Gastroesophageal sphincter (tissue), 4 donors: ENCODE data around the gene PPP1R2. TPM values are rescaled to one million over a fixed set of nuclear protein-coding genes. Genes with fewer than 3 reads are reported as not detected.

Experiments
- ATAC-seq: fragments of 150-250 bp; one replicate; pipeline ENCODE4 v1.9.1; 2016; ENCODE audit warnings: mild to moderate bottlenecking, moderate library complexity
- H3K27ac ChIP-seq, 4 donors: fragments of 200-600 bp; sonication (generic) in 3 of 4; 1 replicate in 3 of 4; 2 replicates in 1 of 4; pipeline ENCODE4 v1.5.1; 2016 to 2019
- H3K27me3 ChIP-seq: fragments of 200-600 bp; sonication (generic); one replicate; pipeline ENCODE4 v1.5.1; 2019
- H3K36me3 ChIP-seq, 2 donors: fragments of 200-600 bp; sonication (generic); one replicate each; pipeline ENCODE4 v1.5.1; 2019; ENCODE audit warnings: control low read depth in 1 of 2
- H3K4me1 ChIP-seq, 3 donors: fragments of 200-600 bp; sonication (generic); 1 replicate in 2 of 3; 2 replicates in 1 of 3; pipeline ENCODE4 v1.5.1; 2016 to 2019; ENCODE audit warnings: control low read depth in 2 of 3
- H3K4me3 ChIP-seq, 2 donors: fragments of 200-600 bp; sonication (generic); one replicate each; pipeline ENCODE4 v1.5.1; 2019; ENCODE audit warnings: mild to moderate bottlenecking in 1 of 2, moderate library complexity in 1 of 2
- H3K9me3 ChIP-seq, 3 donors: fragments of 200-600 bp; sonication (generic); one replicate each; pipeline ENCODE4 v1.5.1; 2017 to 2019; ENCODE audit warnings: control low read depth in 2 of 3
- CTCF ChIP-seq, 4 experiments: fragments of 200-600 bp in 2 of 4; fragments of 450-650 bp in 2 of 4; sonication (generic) in 1 of 4; IDR thresholded peaks; one replicate each; pipeline ENCODE4 v1.5.1; 2017 to 2019; ENCODE audit warnings: antibody characterized with exemption in 4 of 4, mild to moderate bottlenecking in 2 of 4, moderate library complexity in 2 of 4
- EP300 ChIP-seq: sonication (generic); formaldehyde crosslinking; IDR thresholded peaks from one replicate; pipeline ENCODE4 v1.6.1; 2017; ENCODE audit warnings: antibody characterized with exemption, mild to moderate bottlenecking
- POLR2A ChIP-seq, 2 donors: fragments of 450-650 bp; IDR thresholded peaks; one replicate each; pipeline ENCODE4 v1.6.1; 2017; ENCODE audit warnings: antibody characterized with exemption in 2 of 2, mild to moderate bottlenecking in 2 of 2, moderate library complexity in 1 of 2
- POLR2AphosphoS5 ChIP-seq: sonication (generic); formaldehyde crosslinking; IDR thresholded peaks from one replicate; pipeline ENCODE4 v1.6.1; 2017; ENCODE audit warnings: antibody characterized with exemption
- WGBS, 2 donors: methylation state at CpG; one replicate each; pipeline ENCODE4 v1.1.5; 2018; ENCODE audit warnings: low coverage in 1 of 2; 5-methylcytosine and 5-hydroxymethylcytosine counted together
- total RNA-seq, 4 donors: library from RNA; depleted of rRNA; stranded (reverse); fragments of >200 nt; gene quantifications; one replicate each; pipeline ENCODE4 v1.1.0, GENCODE V29; 2016

Gene PPP1R2
- total RNA-seq, 4 donors from 2014 or later, result 63.1 to 472 (median 80.7) TPM

- Histone ChIP-seq H3K27me3 (peaks cover 7% of the 10 kb centered on the region), H3K9me3 (no peaks in the 10 kb centered on the region), H3K36me3 (no peaks in the 10 kb centered on the region), H3K4me1 (no peaks in the 10 kb centered on the region), H3K4me3 (no peak overlapping the region), H3K27ac (no peak overlapping the region)
- no peak for TF ChIP-seq POLR2AphosphoS5
- no peak for TF ChIP-seq EP300
- TF ChIP-seq CTCF (IDR thresholded peaks at IDR 0.05), result no peak
- no peak for TF ChIP-seq POLR2A (IDR thresholded peaks at IDR 0.05)
- WGBS, 2 donors, result 84 to 94% methylated on average over 10 to 13 of the region's 19 CpGs
- no peak for ATAC-seq
Measured at GRCh38 chr3:195573611-195574496, 30.7 kb upstream of the PPP1R2 start.

- 67 to 69% methylated on average over 2 to 4 of the region's 6 CpGs for WGBS, 2 donors
- ATAC-seq, result no peak
Measured at GRCh38 chr3:195571361-195571760, 28.2 kb upstream of the PPP1R2 start.

GRCh38 chr3:195570912-195571311 lies 27.8 kb upstream of the PPP1R2 start:
- Histone ChIP-seq H3K4me3 (no peak overlapping the region), H3K4me1 (no peaks in the 10 kb centered on the region), H3K27ac (no peak overlapping the region), H3K9me3 (no peaks in the 10 kb centered on the region), H3K27me3 (peaks cover 29% of the 10 kb centered on the region), H3K36me3 (no peaks in the 10 kb centered on the region)
- 82 to 83% methylated on average over 7 to 8 of the region's 9 CpGs for WGBS, 2 donors
- no peak for ATAC-seq
- TF ChIP-seq CTCF (IDR thresholded peaks at IDR 0.05) (no peak), POLR2A (IDR thresholded peaks at IDR 0.05) (no peak), EP300 (no peak), POLR2AphosphoS5 (no peak)

More at GRCh38 chr3:195571361-195571760, 28.2 kb upstream of the PPP1R2 start:
- Histone ChIP-seq H3K4me3 (no peak overlapping the region), H3K27ac (no peak overlapping the region), H3K36me3 (no peaks in the 10 kb centered on the region), H3K27me3 (peaks cover 25% of the 10 kb centered on the region), H3K9me3 (no peaks in the 10 kb centered on the region), H3K4me1 (no peaks in the 10 kb centered on the region)
- TF ChIP-seq EP300 (no peak), CTCF (IDR thresholded peaks at IDR 0.05) (no peak), POLR2A (IDR thresholded peaks at IDR 0.05) (no peak), POLR2AphosphoS5 (no peak)

- no peaks in the 10 kb centered on the region for H3K4me1 ChIP-seq
- no peak overlapping the region for H3K4me3 ChIP-seq
- H3K36me3 ChIP-seq, result no peaks in the 10 kb centered on the region
- H3K27me3 ChIP-seq, result peaks cover 34% of the 10 kb centered on the region
- H3K27ac ChIP-seq, result no peak overlapping the region
- TF ChIP-seq POLR2A (IDR thresholded peaks at IDR 0.05) (no peak), POLR2AphosphoS5 (no peak), CTCF (IDR thresholded peaks at IDR 0.05) (no peak), EP300 (no peak)
- H3K9me3 ChIP-seq, result no peaks in the 10 kb centered on the region
- 73 to 74% methylated on average over 5 to 6 of the region's 6 CpGs for WGBS, 2 donors
- ATAC-seq, result no peak
Measured at GRCh38 chr3:195570344-195570743, 27.2 kb upstream of the PPP1R2 start.

- Histone ChIP-seq H3K27ac (no peak overlapping the region), H3K9me3 (no peaks in the 10 kb centered on the region), H3K36me3 (no peaks in the 10 kb centered on the region), H3K27me3 (peaks cover 35% of the 10 kb centered on the region), H3K4me1 (no peaks in the 10 kb centered on the region), H3K4me3 (no peak overlapping the region)
- 70 to 88% methylated on average over 2 to 5 of the region's 5 CpGs for WGBS, 2 donors
- TF ChIP-seq CTCF (IDR thresholded peaks at IDR 0.05) (no peak), EP300 (no peak), POLR2A (IDR thresholded peaks at IDR 0.05) (no peak), POLR2AphosphoS5 (no peak)
- ATAC-seq, result no peak
Measured at GRCh38 chr3:195568630-195569029, 25.5 kb upstream of the PPP1R2 start.
